Left hindlimb (tissue), 1 donor: ENCODE results near the gene UBE2I.
"Not testable (repeated sequence)": the region's sequence is repeated elsewhere in the genome, so short reads cannot be mapped to it uniquely, and the experiment has no call there.

Experiments used
- DNase-seq: peaks from one replicate; pipeline ENCODE4 v3.0.0-alpha.2; 2018

UBE2I gene

GRCh38 chr16:1277617-1278282 lies 31.7 kb upstream of the UBE2I start:
- DNase-seq: no peak

- DNase-seq: no peak
These were observed 31.0 kb upstream of the UBE2I start for GRCh38 chr16:1278477-1278876.

- no peak for DNase-seq
These were observed 30.1 kb upstream of the UBE2I start for GRCh38 chr16:1279081-1279944.

- no peak for DNase-seq
These were observed 29.4 kb upstream of the UBE2I start for GRCh38 chr16:1279945-1280589.

GRCh38 chr16:1280783-1281182 lies 28.7 kb upstream of the UBE2I start:
- no peak for DNase-seq

GRCh38 chr16:1281517-1281916 lies 27.9 kb upstream of the UBE2I start:
- DNase-seq: no peak

- DNase-seq: no peak
These were observed 27.0 kb upstream of the UBE2I start for GRCh38 chr16:1282324-1282973.

GRCh38 chr16:1283296-1283695 lies 26.1 kb upstream of the UBE2I start:
- DNase-seq: no peak

- no peak for DNase-seq
These were observed 25.3 kb upstream of the UBE2I start for GRCh38 chr16:1283996-1284616.

GRCh38 chr16:1285669-1286512 lies 23.5 kb upstream of the UBE2I start:
- no peak for DNase-seq

GRCh38 chr16:1286513-1287094 lies 22.8 kb upstream of the UBE2I start:
- no peak for DNase-seq

- no peak for DNase-seq
These were observed 21.3 kb upstream of the UBE2I start for GRCh38 chr16:1287982-1288670.

GRCh38 chr16:1288813-1289476 lies 20.5 kb upstream of the UBE2I start:
- no peak for DNase-seq

GRCh38 chr16:1289477-1289866 lies 20.0 kb upstream of the UBE2I start:
- no peak for DNase-seq

- DNase-seq: no peak
These were observed 19.4 kb upstream of the UBE2I start for GRCh38 chr16:1290063-1290501.

- DNase-seq: no peak
These were observed 18.4 kb upstream of the UBE2I start for GRCh38 chr16:1290860-1291575.

GRCh38 chr16:1291576-1291974 lies 17.9 kb upstream of the UBE2I start:
- no peak for DNase-seq

GRCh38 chr16:1292208-1292607 lies 17.2 kb upstream of the UBE2I start:
- not testable (repeated sequence) for DNase-seq

- not testable (repeated sequence) for DNase-seq
These were observed 16.6 kb upstream of the UBE2I start for GRCh38 chr16:1292808-1293207.
